ENCODE results near the gene MAD1L1. TPM values are rescaled to one million over a fixed set of nuclear protein-coding genes. Genes with fewer than 3 reads are reported as not detected.

Gene MAD1L1
- total RNA-seq, 1 donor from 2014 or later, result 55.0 TPM

GRCh38 chr7:1812509-1813393 lies 420.0 kb downstream of the MAD1L1 start:
- Mint-ChIP-seq H3K4me1 (ENCODE audit: low read depth) (no peaks in the 10 kb centered on the region), H3K27ac (no peak overlapping the region), H3K27me3 (ENCODE audit: low read depth) (no peaks in the 10 kb centered on the region), H3K9me3 (no peaks in the 10 kb centered on the region), H3K36me3 (ENCODE audit: low read depth) (no peaks in the 10 kb centered on the region), H3K4me3 (ENCODE audit: low read depth) (no peak overlapping the region)
- DNase-seq (ENCODE audit: low spot score), result no peak
- intact Hi-C loops (cut with micrococcal nuclease), result no loop called here

GRCh38 chr7:1811850-1812508 lies 420.8 kb downstream of the MAD1L1 start:
- Mint-ChIP-seq H3K4me1 (ENCODE audit: low read depth) (no peaks in the 10 kb centered on the region), H3K9me3 (no peaks in the 10 kb centered on the region), H3K4me3 (ENCODE audit: low read depth) (no peak overlapping the region), H3K27ac (no peak overlapping the region), H3K27me3 (ENCODE audit: low read depth) (no peaks in the 10 kb centered on the region), H3K36me3 (ENCODE audit: low read depth) (no peaks in the 10 kb centered on the region)
- no peak for DNase-seq (ENCODE audit: low spot score)
- intact Hi-C loops (cut with micrococcal nuclease), result no loop called here

DNA sequence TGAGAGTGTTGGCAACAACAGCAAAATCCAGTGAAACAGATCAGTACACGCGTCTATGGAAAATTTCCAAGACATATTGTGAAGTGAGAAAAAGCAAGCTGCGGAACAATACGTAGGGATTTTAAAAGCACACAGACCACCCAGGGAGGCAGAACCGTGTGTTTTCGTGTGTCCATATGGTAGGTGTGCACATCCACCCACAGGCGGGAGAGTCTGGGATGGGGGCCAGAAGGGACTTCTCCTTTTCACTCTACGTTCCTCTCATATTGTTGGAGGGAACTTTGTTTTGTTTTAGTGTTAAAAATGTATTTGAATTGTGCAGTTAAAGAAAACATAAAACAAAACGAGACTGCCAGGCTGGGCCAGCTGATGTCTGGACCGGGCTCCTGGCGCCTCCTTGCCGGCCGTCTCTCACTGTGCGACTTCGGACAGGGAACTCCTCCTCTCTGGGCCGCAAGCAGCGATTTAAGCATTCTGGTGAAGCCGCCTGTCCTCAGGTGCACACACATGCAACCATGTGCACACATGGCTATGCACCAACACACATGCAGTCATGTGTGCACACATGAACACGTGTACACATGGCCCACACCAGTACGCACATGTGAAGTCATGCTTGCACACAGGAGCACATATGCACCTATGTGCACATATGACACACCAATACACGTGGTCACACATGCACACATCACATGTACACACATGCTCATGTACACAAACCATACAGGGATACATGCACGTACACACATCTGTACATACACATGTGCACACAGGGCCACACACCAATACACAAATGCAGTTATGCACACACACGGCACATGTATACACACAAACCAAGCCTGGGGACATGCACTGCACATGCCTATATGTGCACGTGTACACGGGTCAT lies 421.5 kb downstream of the MAD1L1 start:
- no peak overlapping the region for H3K4me3 Mint-ChIP-seq (ENCODE audit: low read depth)
- no peaks in the 10 kb centered on the region for H3K9me3 Mint-ChIP-seq
- H3K4me1 Mint-ChIP-seq (ENCODE audit: low read depth), result no peaks in the 10 kb centered on the region
- no peak overlapping the region for H3K27ac Mint-ChIP-seq
- no peak for DNase-seq (ENCODE audit: low spot score)
- no peaks in the 10 kb centered on the region for H3K27me3 Mint-ChIP-seq (ENCODE audit: low read depth)
- intact Hi-C loops (cut with micrococcal nuclease), result no loop called here
- no peaks in the 10 kb centered on the region for H3K36me3 Mint-ChIP-seq (ENCODE audit: low read depth)

- Mint-ChIP-seq H3K9me3 (no peaks in the 10 kb centered on the region), H3K4me3 (ENCODE audit: low read depth) (no peak overlapping the region), H3K36me3 (ENCODE audit: low read depth) (no peaks in the 10 kb centered on the region), H3K27me3 (ENCODE audit: low read depth) (no peaks in the 10 kb centered on the region), H3K27ac (no peak overlapping the region), H3K4me1 (ENCODE audit: low read depth) (no peaks in the 10 kb centered on the region)
- no peak for DNase-seq (ENCODE audit: low spot score)
- intact Hi-C loops (cut with micrococcal nuclease), result no loop called here
Measured at GRCh38 chr7:1810521-1810920, 422.2 kb downstream of the MAD1L1 start.

DNA sequence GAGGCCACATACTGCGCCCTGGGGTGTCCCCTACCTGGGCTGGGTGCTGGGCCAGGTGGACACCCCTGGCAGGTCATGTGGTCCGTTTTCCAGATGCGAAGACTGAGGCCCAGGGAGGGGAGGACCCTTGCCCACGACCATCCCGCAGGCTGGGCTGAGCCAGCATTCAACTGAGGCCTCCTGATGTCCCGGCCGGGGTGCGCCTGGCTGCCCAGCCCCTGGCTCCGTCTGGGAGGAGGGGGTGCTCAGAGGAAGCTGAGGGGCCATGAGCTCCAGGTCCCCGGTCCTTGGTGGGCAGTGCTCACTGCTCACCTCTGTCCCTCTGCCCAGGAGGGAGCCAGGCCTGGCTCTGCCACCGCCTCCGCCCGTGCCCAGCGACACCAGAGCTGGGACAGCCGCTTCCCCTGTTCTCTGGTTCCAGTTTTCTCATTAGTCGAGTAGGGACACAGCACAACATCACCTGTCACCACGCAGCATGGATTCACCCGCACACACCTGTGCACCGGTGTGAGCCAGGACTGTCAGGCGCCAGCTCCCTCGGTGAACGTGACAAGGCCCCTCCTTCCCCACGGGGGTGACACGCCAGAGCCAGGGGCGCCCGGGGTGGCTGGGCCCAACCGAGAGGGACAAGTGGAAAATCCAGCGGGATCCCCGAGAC lies 423.0 kb downstream of the MAD1L1 start:
- Mint-ChIP-seq H3K4me1 (ENCODE audit: low read depth) (no peaks in the 10 kb centered on the region), H3K27ac (no peak overlapping the region), H3K27me3 (ENCODE audit: low read depth) (no peaks in the 10 kb centered on the region), H3K4me3 (ENCODE audit: low read depth) (no peak overlapping the region), H3K36me3 (ENCODE audit: low read depth) (no peaks in the 10 kb centered on the region), H3K9me3 (no peaks in the 10 kb centered on the region)
- intact Hi-C loops (cut with micrococcal nuclease), result no loop called here
- DNase-seq (ENCODE audit: low spot score), result no peak

GRCh38 chr7:1809070-1809469 lies 423.7 kb downstream of the MAD1L1 start:
- Mint-ChIP-seq H3K27me3 (ENCODE audit: low read depth) (no peaks in the 10 kb centered on the region), H3K9me3 (no peaks in the 10 kb centered on the region), H3K36me3 (ENCODE audit: low read depth) (no peaks in the 10 kb centered on the region), H3K4me3 (ENCODE audit: low read depth) (no peak overlapping the region), H3K27ac (no peak overlapping the region), H3K4me1 (ENCODE audit: low read depth) (no peaks in the 10 kb centered on the region)
- no peak for DNase-seq (ENCODE audit: low spot score)
- intact Hi-C loops (cut with micrococcal nuclease), result no loop called here

DNA sequence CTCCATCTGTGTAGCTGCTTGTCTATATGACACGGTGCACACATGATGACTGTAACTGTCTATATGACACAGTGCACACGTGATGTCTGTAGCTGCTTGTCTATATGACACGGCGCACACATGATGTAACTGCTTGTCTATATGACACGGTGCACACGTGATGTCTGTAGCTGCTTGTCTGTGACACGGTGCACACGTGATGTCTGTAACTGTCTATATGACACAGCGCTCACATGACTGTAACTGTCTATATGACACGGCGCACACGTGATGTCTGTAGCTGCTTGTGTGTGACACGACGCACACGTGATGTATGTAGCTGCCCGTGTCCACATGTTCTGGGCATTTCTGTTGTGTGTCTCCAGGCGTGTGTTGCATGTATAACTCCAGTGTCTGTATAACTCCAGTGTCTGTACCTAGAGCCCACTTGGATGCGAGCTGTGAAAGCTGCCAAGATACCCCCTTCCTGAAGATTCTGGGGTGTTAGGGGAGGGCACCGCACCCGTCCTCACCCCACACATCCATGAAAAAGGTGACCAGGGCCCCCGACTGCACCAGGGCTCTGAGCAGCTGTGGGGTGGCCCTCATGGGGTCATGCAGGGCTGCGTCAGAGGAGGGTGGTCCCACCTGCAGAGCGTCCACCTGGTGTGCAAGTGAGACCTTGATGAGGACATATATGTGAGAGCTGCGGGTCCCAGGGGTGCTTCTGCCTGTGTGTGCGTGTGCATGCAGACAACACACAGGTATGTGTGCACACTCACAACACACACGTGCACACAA lies 424.7 kb downstream of the MAD1L1 start:
- intact Hi-C loops (cut with micrococcal nuclease), result no loop called here
- no peak for DNase-seq (ENCODE audit: low spot score)
- no peak overlapping the region for H3K27ac Mint-ChIP-seq
- H3K27me3 Mint-ChIP-seq (ENCODE audit: low read depth), result no peaks in the 10 kb centered on the region
- no peaks in the 10 kb centered on the region for H3K36me3 Mint-ChIP-seq (ENCODE audit: low read depth)
- no peaks in the 10 kb centered on the region for H3K9me3 Mint-ChIP-seq
- H3K4me1 Mint-ChIP-seq (ENCODE audit: low read depth), result no peaks in the 10 kb centered on the region
- H3K4me3 Mint-ChIP-seq (ENCODE audit: low read depth), result no peak overlapping the region

DNA sequence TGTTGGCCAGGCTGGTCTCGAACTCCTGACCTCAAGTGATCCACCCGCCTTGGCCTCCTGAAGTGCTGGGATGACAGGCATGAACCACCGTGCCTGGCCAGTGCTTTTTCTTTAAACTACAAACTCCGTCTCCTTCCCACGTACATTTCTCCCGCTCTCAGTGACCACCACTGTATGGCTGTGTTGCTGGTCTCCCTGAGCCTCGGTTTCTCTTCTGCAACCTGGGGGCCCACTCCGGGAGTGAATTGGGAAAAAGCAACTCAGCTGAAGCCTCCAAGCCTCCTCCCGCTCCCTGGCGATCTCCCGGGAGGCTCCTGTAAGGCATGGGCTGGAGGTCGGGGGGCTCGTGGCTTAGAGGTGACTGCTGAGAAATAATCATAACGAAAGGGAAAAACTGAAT lies 426.4 kb downstream of the MAD1L1 start:
- intact Hi-C loops (cut with micrococcal nuclease), result no loop called here

GRCh38 chr7:1804310-1804709 lies 428.4 kb downstream of the MAD1L1 start:
- no peaks in the 10 kb centered on the region for H3K9me3 Mint-ChIP-seq
- no peak overlapping the region for H3K4me3 Mint-ChIP-seq (ENCODE audit: low read depth)
- no peaks in the 10 kb centered on the region for H3K36me3 Mint-ChIP-seq (ENCODE audit: low read depth)
- no peak overlapping the region for H3K27ac Mint-ChIP-seq
- peaks cover 5% of the 10 kb centered on the region for H3K27me3 Mint-ChIP-seq (ENCODE audit: low read depth)
- intact Hi-C loops (cut with micrococcal nuclease), result no loop called here
- no peak for DNase-seq (ENCODE audit: low spot score)
- H3K4me1 Mint-ChIP-seq (ENCODE audit: low read depth), result no peaks in the 10 kb centered on the region

More for the DNA sequence above, 426.4 kb downstream of the MAD1L1 start:
- no peak for DNase-seq (ENCODE audit: low spot score)
- H3K36me3 Mint-ChIP-seq (ENCODE audit: low read depth), result no peaks in the 10 kb centered on the region
- no peak overlapping the region for H3K27ac Mint-ChIP-seq
- no peaks in the 10 kb centered on the region for H3K9me3 Mint-ChIP-seq
- H3K4me3 Mint-ChIP-seq (ENCODE audit: low read depth), result no peak overlapping the region
- H3K27me3 Mint-ChIP-seq (ENCODE audit: low read depth), result peaks cover 4% of the 10 kb centered on the region
- no peaks in the 10 kb centered on the region for H3K4me1 Mint-ChIP-seq (ENCODE audit: low read depth)

- no peaks in the 10 kb centered on the region for H3K4me1 Mint-ChIP-seq (ENCODE audit: low read depth)
- no peak overlapping the region for H3K4me3 Mint-ChIP-seq (ENCODE audit: low read depth)
- DNase-seq (ENCODE audit: low spot score), result no peak
- no peak overlapping the region for H3K27ac Mint-ChIP-seq
- no peaks in the 10 kb centered on the region for H3K36me3 Mint-ChIP-seq (ENCODE audit: low read depth)
- intact Hi-C loops (cut with micrococcal nuclease), result no loop called here
- H3K27me3 Mint-ChIP-seq (ENCODE audit: low read depth), result peaks cover 5% of the 10 kb centered on the region
- no peaks in the 10 kb centered on the region for H3K9me3 Mint-ChIP-seq
Measured at GRCh38 chr7:1802899-1803298, 429.8 kb downstream of the MAD1L1 start.

DNA sequence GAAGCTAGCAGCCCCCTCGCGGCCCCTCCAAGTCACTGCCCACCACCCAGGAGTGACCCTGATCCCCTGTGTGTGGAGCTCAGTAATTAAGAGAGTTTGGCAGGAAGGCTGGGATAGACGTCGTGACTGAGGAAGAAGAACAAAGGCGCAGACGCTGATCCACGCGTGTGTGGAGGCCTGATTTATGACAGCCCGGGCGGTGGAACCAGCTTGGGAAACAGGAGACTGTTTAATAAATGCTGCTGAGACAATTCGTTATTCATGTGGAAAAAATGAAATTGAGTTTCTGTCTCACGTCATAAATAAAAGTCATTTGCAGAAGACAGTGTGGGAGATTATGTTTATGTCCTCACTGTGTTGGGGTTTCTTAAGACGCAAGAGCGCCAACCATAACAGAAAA lies 431.8 kb downstream of the MAD1L1 start:
- no peak for DNase-seq (ENCODE audit: low spot score)
- H3K36me3 Mint-ChIP-seq (ENCODE audit: low read depth), result no peaks in the 10 kb centered on the region
- H3K4me3 Mint-ChIP-seq (ENCODE audit: low read depth), result no peak overlapping the region
- no peaks in the 10 kb centered on the region for H3K4me1 Mint-ChIP-seq (ENCODE audit: low read depth)
- intact Hi-C loops (cut with micrococcal nuclease), result no loop called here
- peaks cover 7% of the 10 kb centered on the region for H3K9me3 Mint-ChIP-seq
- peaks cover 9% of the 10 kb centered on the region for H3K27me3 Mint-ChIP-seq (ENCODE audit: low read depth)
- no peak overlapping the region for H3K27ac Mint-ChIP-seq

DNA sequence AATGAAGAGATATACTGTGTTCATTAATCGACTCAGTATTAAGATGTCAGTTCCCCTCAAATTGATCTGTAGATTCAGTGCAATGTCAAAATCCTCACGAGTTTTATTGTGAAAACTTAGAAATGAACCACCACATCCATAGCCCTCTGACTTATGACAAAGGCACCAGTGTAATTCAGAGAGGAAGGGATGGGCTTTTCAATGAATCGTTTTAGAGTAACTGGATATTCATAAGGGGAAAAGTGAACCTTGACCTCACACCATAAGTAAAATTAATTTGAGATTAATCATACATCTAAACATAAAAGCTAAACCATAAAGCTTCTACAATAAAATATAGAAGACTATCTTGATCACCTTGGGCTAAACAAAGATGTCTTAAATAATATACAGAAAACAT lies 434.6 kb downstream of the MAD1L1 start:
- Mint-ChIP-seq H3K4me3 (ENCODE audit: low read depth) (no peak overlapping the region), H3K36me3 (ENCODE audit: low read depth) (peaks cover 3% of the 10 kb centered on the region)

More for the DNA sequence above, 434.6 kb downstream of the MAD1L1 start:
- Mint-ChIP-seq H3K9me3 (peaks cover 29% of the 10 kb centered on the region), H3K27ac (no peak overlapping the region), H3K4me1 (ENCODE audit: low read depth) (no peaks in the 10 kb centered on the region), H3K27me3 (ENCODE audit: low read depth) (peaks cover 19% of the 10 kb centered on the region)
- no peak for DNase-seq (ENCODE audit: low spot score)
- intact Hi-C loops (cut with micrococcal nuclease), result loop anchor here (10.0 kb wide), 1 partner anchor 547 kb away; no protein-coding TSS in a partner anchor

Measured in activated T-helper 2 cell treated with anti-CD3 and anti-CD28 coated beads, Interferon-gamma antibody, Interleukin-2, Interleukin-4, amounts not matched to agents 10 μg/mL and 5 μg/mL and 100 μg/mL, durations not matched to agents 14 hours and 24 hours and 36 hours (primary cell).